ENCODE measurements around the gene MAST1.

DNA sequence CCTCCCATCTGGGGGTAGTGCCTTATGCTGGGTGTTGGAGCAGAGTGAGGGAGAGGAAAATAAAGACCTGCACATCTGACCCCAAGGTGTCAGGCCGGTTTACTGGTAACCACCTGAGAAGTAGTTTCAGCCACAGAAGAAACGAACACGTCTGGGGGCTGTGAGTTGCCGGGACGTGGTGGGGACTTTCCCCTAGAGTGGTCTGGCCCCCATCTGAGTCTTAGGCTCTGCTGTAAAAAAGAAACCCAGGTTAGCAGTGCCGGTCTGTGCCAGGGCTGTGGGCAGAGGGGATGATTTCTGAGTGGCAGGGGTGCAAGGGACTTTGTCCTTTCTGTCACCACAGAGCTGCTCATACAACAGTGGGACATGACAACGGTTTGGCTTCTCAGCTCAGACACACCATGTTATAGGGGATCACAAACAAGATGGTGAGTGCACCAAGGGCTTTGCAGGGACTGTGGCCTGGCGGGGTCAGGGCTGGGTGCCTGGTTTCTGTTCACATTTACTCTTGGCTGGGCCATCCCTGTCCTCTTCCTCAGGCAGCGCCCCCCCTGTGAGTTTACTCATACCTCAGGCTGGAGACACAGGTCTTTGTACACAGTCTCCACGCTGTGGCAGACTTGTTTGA lies 61.7 kb downstream of the MAST1 start:
- TF ChIP-seq, protein P1, sequence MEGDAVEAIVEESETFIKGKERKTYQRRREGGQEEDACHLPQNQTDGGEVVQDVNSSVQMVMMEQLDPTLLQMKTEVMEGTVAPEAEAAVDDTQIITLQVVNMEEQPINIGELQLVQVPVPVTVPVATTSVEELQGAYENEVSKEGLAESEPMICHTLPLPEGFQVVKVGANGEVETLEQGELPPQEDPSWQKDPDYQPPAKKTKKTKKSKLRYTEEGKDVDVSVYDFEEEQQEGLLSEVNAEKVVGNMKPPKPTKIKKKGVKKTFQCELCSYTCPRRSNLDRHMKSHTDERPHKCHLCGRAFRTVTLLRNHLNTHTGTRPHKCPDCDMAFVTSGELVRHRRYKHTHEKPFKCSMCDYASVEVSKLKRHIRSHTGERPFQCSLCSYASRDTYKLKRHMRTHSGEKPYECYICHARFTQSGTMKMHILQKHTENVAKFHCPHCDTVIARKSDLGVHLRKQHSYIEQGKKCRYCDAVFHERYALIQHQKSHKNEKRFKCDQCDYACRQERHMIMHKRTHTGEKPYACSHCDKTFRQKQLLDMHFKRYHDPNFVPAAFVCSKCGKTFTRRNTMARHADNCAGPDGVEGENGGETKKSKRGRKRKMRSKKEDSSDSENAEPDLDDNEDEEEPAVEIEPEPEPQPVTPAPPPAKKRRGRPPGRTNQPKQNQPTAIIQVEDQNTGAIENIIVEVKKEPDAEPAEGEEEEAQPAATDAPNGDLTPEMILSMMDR (IDR thresholded peaks at IDR 0.05), result no peak
- no peak for TF ChIP-seq POLR2A (IDR thresholded peaks at IDR 0.05; ENCODE audit: low read depth)
- TF ChIP-seq POLR2AphosphoS5 (IDR thresholded peaks at IDR 0.05), result no peak
- TF ChIP-seq EP300 (IDR thresholded peaks at IDR 0.05), result no peak
